C4-2B (cell line): Measurements from ENCODE around the gene CXXC5.

ENCODE experiments used
- CTCF ChIP-seq: fragments of 450-650 bp; conservative IDR thresholded peaks from 2 replicates; pipeline ENCODE4 v1.5.1; 2017; ENCODE audit warnings: mild to moderate bottlenecking
- ZFX ChIP-seq: fragments of 450-650 bp; IDR thresholded peaks from 2 replicates; pipeline ENCODE4 v1.6.1; 2017

DNA sequence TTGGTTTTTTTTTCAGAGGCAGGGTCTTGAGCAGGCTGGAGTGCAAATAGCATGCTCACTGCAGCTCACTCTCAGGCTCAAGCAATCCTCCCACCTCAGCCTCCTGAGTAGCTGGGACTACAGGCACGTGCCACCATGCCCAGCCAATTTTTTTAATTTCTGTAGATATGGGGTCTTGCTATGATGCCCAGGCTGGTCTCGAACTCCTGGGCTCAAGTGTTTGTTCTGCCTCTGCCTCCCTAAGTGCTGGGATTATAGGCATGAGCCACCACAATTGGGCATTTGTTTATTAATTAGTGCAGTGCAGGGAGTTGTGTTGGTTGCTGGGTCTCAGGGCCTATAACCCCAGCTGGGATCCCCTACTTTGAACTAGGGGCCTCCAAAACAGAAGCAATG is 47.0 kb downstream of the CXXC5 start:
- TF ChIP-seq CTCF (no peak), ZFX (no peak)
